GM23338 (cell line): Measurements from ENCODE around the gene DCTN2.

ENCODE experiments used
- CREB1 ChIP-seq: fragments of 250-450 bp; sonication (Bioruptor Pico); IDR thresholded peaks from 2 replicates; pipeline ENCODE4 v1.5.0; 2020; ENCODE audit warnings: low read depth, mild to moderate bottlenecking, moderate library complexity
- CTCF ChIP-seq, 2 experiments: fragments of 200-600 bp in 1 of 2; sonication (generic) in 1 of 2; conservative IDR thresholded peaks; 2 replicates each; pipeline versions ENCODE4 v1.5.1 to v1.6.1; 2016 to 2017; ENCODE audit warnings: antibody characterized with exemption in 2 of 2, low read depth in 2 of 2, mild to moderate bottlenecking in 2 of 2, moderate library complexity in 1 of 2
- EZH2 ChIP-seq: fragments of 200-600 bp; sonication (generic); IDR thresholded peaks from one replicate; pipeline ENCODE4 v1.8.0; 2017; ENCODE audit warnings: antibody characterized with exemption, mild to moderate bottlenecking, low read depth; ENCODE audit not compliant: unreplicated experiment
- EZH2phosphoT487 ChIP-seq: fragments of 200-600 bp; sonication (generic); IDR thresholded peaks from one replicate; pipeline ENCODE4 v1.8.1; 2018; ENCODE audit warnings: antibody characterized with exemption; ENCODE audit not compliant: unreplicated experiment
- POLR2AphosphoS5 ChIP-seq: IDR thresholded peaks from 2 replicates; pipeline ENCODE4 v1.6.1; 2016; ENCODE audit warnings: antibody characterized with exemption, low read depth
- REST ChIP-seq: IDR thresholded peaks from one replicate; pipeline ENCODE4 v1.6.1; 2018; ENCODE audit warnings: antibody characterized with exemption; ENCODE audit not compliant: unreplicated experiment

- TF ChIP-seq CTCF (conservative IDR thresholded peaks at IDR 0.05; ENCODE audit: low read depth in 2 of 2): no peak
- TF ChIP-seq EZH2phosphoT487: no peak
- no peak for TF ChIP-seq EZH2
- no peak for TF ChIP-seq REST
- no peak for TF ChIP-seq CREB1 (CRISPR knock-in tag)
- TF ChIP-seq POLR2AphosphoS5: no peak
Observed at GRCh38 chr12:57511161-57511560, 35.8 kb downstream of the DCTN2 start.
